Activated CD8-positive, alpha-beta memory T cell treated with anti-CD3 and anti-CD28 coated beads, Interleukin-2, amount 50 U/mL, for 1 hour (primary cell): ENCODE results near the gene YPEL2.
"Not testable (repeated sequence)": the region's sequence is repeated elsewhere in the genome, so short reads cannot be mapped to it uniquely, and the experiment has no call there.

ENCODE experiments used
- DNase-seq: peaks from one replicate; pipeline ENCODE4 v3.0.0-alpha.2; 2020; ENCODE audit errors: extremely low read depth

YPEL2 gene, protein sequence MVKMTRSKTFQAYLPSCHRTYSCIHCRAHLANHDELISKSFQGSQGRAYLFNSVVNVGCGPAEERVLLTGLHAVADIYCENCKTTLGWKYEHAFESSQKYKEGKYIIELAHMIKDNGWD

DNA sequence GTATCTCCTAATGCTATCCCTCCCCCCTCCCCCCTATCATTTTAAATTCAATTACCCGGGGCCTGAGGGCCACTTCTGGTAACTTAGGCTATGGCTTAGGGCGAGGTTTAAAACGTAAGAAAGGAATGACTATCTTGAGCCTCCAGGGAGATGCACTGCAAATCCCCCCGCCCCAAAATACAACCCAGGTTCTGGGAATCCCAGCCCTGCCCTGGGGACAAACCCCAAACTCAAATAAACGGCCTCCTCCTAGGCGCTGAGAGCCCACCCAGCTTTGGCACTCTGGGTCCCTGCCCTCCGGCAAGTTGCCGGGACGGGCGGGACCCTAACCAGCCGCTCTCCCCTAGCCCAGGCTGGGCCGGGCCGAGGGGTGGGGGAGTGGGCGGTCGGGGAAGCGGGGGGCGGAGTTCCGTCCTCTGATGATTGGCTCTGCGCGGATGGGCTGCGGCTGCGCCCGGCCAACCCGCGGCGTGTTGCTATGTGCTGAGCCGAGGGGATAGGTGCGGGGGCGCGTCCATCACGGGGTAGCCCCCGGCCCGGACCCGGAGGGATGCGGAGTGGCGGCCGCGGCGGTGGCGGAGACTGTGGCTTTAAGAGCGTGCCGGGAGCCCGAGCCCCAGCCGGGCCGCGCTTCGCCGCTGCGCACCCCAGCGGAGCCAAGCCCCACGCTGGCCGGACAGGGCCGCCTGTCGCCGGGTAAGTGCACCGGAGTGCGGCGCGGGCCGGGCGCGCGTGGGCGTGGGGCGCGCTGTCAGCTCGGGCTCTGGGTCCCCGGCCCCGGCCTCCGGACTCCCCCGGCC is at the start of gene YPEL2:
TSS of gene YPEL2 (plus strand) at position 527 of the 800 bp plus-strand sequence. CDS start 21,755 bp downstream, outside the sequence.
- DNase-seq, result peak; percentile 59

DNA sequence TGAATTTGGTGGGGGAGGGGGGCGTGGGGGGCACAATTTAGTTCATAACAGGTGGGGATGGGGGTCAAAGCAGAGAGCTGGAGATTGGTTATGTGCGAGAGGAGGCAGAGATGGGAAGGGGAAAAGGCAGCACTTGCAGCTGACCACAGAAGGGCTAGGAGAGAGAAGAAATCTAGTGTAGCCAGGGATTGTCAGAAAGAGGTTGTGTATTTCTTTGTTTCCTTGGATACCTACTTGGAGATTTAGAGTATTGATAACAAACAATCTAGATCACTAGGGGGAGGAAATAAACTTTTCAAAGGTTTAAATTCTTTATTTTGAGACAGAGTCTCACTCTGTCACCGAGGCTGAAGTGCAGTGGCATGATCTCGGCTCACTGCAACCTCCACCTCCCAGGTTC is 47.1 kb upstream of the YPEL2 start:
- DNase-seq, result no peak

DNA sequence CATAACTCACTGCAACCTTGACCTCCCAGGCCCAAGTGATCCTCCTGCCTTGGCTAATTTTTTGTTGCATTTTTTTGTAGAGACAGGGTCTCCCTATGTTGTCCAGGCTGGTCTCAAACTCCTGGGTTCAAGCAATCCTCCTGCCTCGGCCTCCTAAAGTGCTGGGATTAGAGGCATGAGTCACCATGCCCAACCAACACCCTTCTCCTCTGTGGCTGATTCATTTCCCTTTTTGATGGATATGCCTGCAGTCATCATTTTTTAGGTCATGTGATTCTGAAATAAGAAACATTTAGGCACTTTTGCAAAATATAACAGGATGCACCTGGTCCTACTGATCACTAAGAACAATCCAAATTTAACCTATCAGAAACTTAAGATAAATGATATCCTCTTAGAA is 44.0 kb upstream of the YPEL2 start:
- no peak for DNase-seq

DNA sequence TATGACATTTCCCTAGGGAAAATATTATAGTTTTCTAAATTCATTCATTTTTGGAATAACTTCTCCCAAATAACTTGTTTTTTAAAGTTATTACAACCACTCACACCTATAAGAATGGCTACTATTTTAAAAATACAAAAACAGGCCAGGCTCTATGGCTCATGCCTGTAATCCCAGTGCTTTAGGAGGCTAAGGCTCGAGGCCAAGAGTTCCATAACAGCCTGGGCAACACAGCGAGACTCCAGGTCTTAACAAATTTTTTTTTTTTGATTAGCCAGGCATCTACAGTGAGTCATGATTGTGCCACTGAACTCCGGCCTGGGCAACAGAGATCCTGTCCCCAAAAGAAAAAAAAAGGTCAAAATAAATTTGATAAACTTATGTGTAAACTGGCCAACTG is 43.6 kb upstream of the YPEL2 start:
- DNase-seq, result no peak

DNA sequence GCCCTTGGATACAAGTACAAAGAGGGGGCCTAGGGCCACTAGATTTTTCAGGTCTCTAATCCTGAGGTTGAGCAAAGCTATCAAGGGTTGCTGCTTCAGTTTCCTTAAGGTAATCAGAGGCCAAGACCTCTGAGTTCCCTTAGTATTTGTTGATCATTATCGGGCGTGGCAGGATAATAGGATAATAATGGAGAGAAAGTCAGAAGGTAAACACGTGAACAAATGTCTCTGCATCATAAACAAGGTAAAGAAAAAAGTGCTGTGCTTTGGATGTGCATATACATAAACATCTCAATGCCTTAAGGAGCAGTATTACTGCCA is 41.5 kb upstream of the YPEL2 start:
- DNase-seq, result no peak

DNA sequence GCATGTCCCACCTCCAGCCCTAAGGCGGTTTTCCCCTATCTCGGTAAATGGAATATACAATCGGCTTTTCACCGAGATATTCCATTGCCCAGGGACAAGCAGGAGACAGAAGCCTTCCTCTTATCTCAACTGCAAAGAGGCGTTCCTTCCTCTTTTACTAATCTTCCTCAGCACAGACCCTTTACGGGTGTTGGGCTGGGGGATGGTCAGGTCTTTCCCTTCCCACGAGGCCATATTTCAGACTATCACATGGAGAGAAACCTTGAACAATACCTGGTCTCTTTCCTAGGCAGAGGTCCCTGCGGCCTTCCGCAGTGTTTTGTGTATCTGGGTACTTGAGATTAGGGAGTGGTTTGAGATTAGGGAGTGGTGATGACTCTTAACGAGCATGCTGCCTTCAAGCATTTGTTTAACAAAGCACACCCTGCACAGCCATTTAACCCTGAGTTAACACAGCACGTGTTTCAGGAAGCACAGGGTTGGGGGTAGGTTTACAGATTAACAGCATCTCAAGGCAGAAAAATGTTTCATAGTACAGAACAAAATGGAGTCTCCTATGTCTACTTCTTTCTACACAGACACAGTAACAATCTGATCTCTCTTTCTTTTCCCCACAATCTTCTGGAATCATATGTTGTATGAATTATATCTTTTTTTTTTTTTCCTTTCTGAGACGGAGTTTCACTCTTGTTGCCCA is 41.0 kb upstream of the YPEL2 start:
- DNase-seq, result not testable (repeated sequence)

DNA sequence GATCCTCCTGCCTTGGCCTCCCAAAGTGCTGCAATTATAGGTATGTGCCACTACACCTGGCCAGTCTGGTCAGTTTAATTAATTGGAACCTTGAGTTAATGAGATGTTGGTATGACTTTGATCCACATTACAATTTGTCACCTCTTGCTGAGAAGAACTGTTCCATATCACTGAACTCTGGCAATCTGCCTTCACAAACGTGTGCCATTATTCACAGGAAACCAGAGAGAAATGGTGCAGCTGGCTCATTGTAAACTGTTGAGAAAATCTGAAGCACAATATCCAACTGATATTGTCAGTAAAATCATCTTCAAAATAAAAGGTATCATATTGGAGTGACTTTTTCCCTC is 39.3 kb upstream of the YPEL2 start:
- DNase-seq, result no peak

DNA sequence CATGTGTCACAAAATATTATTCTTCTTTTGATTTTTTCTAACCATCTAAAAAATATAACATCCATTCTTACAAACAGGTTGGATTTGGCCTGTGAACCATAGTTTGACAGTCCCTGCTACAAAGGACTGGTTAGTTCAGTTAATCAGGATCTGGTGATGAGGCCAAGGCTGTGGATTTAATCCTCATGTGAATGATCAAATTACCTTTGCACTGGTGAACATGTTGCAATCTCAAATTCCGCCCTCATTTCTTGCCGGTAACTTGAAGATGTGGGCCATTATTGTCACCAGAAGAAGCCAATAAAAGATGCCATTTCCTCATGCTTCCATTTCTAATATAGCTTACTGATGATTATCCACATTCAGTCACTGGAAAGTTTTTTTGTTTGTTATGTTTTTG is 35.3 kb upstream of the YPEL2 start:
- no peak for DNase-seq

DNA sequence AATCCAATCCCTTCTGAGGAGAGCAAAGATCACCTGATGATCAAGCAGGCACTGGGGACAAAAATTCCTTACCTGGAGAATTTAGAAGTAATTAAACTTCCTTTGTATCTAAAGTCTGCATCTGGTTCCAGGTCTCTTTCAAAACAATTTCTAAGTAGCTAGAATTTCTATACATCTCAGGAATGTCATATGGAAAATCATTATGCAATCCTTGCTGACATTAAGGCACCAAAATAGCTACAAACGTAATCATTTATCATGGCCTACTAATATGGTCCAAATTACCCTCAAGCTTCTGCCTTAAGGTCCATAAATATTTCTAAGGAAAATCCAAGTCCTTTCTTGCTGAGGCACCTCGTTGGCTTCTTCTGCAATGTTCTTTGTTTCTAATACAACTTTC is 32.9 kb upstream of the YPEL2 start:
- no peak for DNase-seq

DNA sequence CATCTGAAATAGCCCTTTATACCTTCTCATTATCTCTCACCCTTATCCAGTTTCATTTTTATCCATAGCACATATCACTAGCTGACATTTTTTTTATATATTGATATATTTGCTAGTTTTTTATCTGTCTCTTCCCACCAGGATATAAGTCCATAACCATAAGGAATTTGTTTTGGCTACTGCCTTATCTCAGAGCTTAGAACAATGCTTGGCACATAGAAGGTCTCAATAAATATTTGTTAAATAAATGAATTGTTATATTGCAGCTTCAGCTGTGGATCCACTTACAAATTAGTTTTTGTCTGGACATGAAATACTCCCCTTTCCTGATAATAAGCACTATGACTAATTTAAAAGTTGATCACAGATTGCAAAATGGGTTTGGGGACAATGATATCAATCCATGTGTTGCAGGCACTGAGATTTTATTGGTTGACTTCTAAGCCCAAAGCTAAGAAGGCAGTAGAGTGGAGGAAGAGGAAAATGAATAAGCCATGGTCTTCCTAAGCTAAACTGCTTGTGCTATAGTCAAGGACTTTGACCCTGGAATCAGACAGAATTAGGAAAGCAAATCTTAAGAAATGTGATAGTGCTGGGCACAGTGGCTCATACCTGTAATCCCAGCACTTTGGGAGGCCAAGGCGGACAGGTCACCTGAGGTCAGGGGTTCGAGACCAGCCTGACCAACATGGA is 31.9 kb upstream of the YPEL2 start:
- no peak for DNase-seq

DNA sequence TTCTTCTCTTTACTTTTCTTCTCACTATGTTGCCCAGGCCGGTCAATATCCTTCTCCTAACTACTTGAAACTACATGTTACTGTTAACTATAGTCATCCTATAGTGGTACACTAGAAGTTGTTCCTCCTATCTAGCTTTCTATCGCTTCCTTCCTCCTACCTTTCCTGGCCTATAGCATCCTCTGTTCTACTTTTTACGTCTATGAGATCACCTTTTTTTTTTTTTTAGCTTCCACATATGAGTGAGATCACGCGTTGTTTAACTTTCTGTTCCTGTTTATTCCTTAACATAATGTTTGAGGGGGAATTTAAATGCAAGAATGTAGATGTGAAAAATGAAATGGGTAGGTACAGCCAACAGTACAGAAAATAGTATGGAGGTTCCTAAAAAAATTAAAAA is 30.5 kb upstream of the YPEL2 start:
- DNase-seq, result no peak

DNA sequence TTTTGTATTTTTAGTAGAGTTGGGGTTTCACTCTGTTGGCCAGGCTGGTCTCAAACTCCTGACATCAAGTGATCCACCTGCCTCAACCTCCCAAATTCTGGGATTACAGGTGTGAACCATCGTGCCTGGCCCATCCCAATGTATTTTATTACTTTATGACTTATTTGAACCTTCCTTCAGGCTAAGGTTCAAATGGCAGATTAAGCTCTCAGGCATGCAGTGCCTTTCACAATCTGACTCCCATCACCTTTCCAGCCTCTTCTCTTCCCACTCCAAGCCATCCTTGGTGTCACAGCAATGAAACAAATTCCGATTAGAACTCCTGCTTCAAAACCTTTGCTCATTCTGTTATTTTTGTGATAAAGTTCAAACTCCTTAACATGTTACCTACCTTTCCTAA is 26.6 kb upstream of the YPEL2 start:
- DNase-seq, result no peak

DNA sequence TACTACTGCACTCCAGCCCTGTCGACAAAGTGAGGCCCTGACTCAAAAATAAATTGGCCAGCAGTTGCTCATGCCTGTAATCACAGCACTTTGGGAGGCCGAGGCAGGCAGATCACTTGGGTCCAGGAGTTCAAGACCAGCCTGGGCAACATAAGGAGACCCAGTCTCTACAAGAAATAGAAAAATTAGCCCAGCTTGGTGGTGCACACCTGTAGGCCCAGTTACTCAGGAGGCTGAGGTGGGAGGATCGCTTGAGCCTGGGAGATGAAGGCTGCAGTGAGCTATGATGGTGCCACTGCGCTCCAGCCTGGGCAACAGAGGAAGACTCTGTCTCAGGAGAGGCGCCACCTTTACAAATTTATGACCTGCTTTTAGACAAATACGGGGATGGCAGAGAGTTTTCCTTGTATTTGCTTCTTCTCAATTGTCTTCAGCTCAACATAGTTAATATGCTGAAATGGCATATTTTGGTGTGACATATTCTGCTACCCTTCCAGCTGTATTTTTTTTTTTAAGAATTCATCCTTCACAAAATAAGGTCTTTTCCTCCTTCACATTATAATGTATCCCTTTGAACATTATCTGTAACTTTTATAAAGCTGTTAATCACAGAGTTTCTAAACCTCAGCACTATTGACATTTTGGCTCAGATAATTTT is 21.1 kb upstream of the YPEL2 start:
- no peak for DNase-seq

DNA sequence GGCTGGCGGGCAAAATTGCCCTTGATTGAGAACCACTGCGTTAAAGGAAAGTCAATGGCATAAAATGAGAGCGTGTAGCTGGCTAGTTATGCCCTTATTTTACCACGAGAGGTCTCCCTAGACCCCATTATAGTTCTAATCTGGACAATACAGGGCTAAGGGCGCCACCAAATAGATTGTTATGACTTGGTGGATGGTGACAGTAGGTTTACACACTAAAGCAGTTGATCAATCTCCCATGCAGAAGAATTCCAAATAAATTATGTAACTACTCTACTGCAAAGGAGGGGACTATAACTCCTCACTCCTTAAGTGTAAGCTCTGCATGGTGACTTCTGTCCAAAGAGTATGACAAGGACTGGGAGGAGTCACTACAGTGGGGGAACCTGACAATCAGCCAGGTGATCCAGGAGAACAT is 20.4 kb upstream of the YPEL2 start:
- no peak for DNase-seq

DNA sequence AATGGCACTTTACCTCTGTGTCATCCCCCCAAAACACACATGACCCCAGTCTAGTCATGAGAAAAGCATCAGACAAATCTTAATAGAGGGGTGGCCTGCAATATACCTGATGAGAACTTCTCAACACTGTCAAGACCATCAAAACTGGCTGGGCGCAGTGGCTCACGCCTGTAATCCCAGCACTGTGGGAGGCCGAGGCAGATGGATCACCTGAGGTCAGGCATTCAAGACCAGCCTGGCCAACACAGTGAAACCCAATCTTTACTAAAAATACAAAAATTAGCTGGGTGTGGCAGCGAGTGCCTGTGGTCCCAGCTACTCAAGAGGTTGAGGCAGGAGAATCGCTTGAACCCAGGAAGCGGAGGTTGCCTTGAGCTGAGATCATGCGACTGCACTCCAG is 19.9 kb upstream of the YPEL2 start:
- DNase-seq, result not testable (repeated sequence)

DNA sequence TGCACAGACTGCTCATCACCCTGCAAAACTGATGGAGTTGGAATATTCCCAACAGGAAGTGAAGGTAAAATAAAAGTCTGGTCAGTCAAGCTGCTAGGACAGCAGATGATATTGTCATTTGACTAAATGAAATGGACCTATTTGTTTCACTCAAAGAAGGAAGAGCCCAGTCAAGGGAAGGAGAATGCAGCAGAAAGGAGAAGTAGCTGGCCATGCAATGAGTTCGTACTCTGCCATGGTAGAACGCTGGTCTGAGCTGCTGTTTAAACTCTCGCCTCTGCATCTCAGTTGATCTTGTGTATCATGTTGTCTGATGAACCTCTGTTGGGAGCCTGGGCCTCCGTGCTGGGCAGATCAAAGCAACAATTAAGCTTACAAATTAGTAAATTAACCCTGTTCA is 15.6 kb upstream of the YPEL2 start:
- DNase-seq, result no peak

DNA sequence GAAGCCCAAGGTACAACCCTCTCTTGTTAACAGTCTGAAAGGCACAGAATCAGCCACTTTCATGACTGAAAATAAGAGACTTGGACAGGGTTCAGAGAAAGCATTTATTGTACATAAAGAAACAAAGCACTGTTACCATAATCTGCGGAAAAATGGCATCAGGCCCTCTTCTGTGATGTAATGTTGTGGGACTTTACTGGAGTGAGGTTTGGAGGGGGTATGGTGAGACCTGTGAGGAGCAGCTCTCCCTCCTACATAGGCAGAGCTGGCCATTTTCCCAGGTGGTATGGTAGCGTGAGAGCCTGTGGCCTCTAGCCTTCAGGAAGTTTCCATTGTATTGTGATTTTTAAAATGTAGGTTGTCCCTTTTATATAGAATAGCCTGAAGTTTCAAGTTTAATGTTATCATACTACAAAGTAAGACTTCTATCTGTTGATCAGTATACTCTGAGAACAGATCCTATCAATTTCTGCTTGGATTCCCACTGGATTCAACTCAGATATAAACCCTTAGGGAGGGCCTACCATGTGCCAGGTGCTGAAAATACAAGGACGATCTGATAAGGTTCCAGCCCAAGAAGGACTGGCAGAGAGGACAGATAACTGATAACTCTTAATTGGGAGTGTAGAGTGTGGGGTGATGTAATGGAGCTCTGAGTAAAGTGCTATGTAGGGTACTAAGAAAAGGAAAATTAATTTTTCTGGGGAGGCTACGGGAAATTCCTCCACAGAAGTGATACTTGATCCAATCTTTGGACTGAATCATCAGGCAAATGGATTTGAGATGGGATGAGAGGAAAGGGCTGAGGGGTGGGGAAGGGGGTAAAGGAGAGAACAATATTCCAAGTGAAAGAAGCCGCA is 4.1 kb upstream of the YPEL2 start:
- no peak for DNase-seq

DNA sequence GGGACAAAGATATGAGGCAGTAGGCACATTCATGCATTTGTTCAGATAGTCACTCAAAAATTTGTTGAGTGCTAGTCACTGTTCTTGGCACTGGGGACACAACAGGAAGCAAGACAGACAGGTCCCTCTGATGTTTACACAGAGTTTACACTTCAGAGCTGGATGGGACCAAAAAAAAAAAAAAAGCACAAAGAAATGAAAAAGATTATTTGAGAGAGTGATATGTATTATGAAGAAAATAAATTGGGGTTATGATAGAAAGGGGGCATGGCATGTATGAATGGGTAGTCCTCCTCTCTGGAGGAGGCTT is 3.5 kb upstream of the YPEL2 start:
- no peak for DNase-seq

DNA sequence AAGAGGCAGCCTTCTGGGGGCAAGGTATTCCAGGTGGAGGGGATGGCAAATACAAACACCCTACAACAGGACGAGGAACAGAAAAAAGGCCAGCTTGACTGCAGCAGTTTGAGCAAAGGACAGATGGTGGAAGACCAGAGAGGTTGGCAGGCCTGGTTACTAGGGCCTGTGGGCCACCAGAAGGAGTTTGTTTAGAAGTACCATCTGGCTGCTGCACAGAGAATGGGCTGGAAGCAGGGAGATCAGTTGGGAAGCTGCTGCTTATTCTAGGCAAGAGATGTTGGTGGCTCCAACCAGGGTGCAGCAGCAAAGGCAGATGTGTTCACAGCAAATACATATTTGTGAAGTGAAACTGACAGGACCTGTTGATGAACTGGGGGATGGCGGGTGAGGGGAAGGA is 2.9 kb upstream of the YPEL2 start:
- DNase-seq, result no peak

DNA sequence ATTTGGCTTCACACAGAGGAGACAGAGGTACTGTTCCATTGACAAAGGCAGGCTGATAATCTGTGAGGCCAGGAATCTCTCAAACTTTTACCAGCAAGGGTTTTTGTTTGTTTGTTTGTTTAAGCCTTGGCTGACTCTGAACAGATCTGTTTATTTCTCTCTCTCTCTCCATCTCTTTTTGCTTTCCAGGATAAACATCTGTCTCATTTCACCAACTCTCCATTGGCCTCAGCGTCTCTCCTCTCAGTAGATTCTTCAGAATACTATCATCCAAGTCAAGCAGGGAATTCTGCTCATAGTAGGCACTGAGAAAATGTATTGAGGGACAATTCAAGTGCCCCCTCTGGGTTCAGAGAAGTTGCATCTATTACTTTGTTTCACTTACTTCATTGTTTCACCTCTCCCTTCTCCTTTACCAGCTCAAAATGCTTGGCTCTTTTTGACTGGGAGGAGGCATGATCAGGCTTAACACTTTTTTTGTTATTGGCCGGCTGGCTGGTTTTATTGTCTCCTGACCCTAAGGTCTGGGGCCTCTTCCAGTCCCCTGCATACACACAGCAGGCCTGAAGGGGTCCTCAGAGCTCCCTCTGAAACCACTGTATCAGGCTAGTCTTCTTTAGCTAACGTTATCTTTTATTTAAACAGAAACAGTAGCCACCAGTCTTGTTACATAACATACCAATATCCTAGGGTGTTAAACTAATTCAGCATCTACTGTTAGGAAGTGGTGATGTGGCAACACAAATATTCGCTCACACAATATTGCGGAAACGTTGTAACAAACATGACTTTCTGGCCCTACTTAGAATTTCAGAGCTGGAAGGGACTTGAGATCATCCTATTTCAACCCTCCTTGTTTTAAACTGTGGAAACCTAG is 2.0 kb upstream of the YPEL2 start:
- no peak for DNase-seq
